Measurements from ENCODE around the gene PPP1R3E.

GRCh38 chr14:23252420-23253333 lies 50.0 kb downstream of the PPP1R3E start:
- TF ChIP-seq ZNF24 (IDR thresholded peaks at IDR 0.05) (no peak), CERS6 (CRISPR knock-in tag; IDR thresholded peaks at IDR 0.05) (no peak)
